ENCODE measurements around the gene IGF1R.

IGF1R gene

GRCh38 chr15:98965597-98965996, 317.3 kb downstream of the IGF1R start:
- DNase-seq = peak in 1 of 42 donors; percentile 4
- intact Hi-C loops (cut with DNase I) = loop anchor here (10.0 kb wide), 1 partner anchor 89 kb away; no protein-coding TSS in a partner anchor

GRCh38 chr15:98966091-98966787, 317.9 kb downstream of the IGF1R start:
- intact Hi-C loops (cut with DNase I) = loop anchor here (10.0 kb wide), 1 partner anchor 89 kb away; no protein-coding TSS in a partner anchor
- DNase-seq = peak in 2 of 42 donors; percentile 5 to 31

- no peak for DNase-seq
- intact Hi-C loops (cut with DNase I) = loop anchor here (10.0 kb wide), 1 partner anchor 88 kb away; no protein-coding TSS in a partner anchor
Measured at GRCh38 chr15:98967096-98967495, 318.8 kb downstream of the IGF1R start.

GRCh38 chr15:98967916-98968315, 319.6 kb downstream of the IGF1R start:
- intact Hi-C loops (cut with DNase I) = loop anchor here (10.0 kb wide), 1 partner anchor 87 kb away; no protein-coding TSS in a partner anchor
- no peak for DNase-seq

GRCh38 chr15:98968576-98968975, 320.2 kb downstream of the IGF1R start:
- intact Hi-C loops (cut with DNase I) = loop anchor here (10.0 kb wide), 1 partner anchor 86 kb away; no protein-coding TSS in a partner anchor
- DNase-seq = peak in 1 of 42 donors; percentile 4

GRCh38 chr15:98969126-98969735, 320.9 kb downstream of the IGF1R start:
- intact Hi-C loops (cut with DNase I) = loop anchor here (10.0 kb wide), 1 partner anchor 86 kb away; no protein-coding TSS in a partner anchor
- DNase-seq = peak in 1 of 42 donors; percentile 7

GRCh38 chr15:98970799-98971198, 322.5 kb downstream of the IGF1R start:
- DNase-seq = no peak
- intact Hi-C loops (cut with DNase I) = no loop called here

- intact Hi-C loops (cut with DNase I) = no loop called here
- no peak for DNase-seq
Measured at GRCh38 chr15:98976500-98976899, 328.2 kb downstream of the IGF1R start.

GRCh38 chr15:98977441-98977840, 329.1 kb downstream of the IGF1R start:
- no peak for DNase-seq
- intact Hi-C loops (cut with DNase I) = no loop called here

- DNase-seq = no peak
- intact Hi-C loops (cut with DNase I) = no loop called here
Measured at GRCh38 chr15:98978153-98978552, 329.8 kb downstream of the IGF1R start.

- no peak for DNase-seq
- intact Hi-C loops (cut with DNase I) = no loop called here
Measured at GRCh38 chr15:98980899-98981228, 332.5 kb downstream of the IGF1R start.

- DNase-seq = no peak
- intact Hi-C loops (cut with DNase I) = no loop called here
Measured at GRCh38 chr15:98981851-98982722, 333.7 kb downstream of the IGF1R start.

- intact Hi-C loops (cut with DNase I) = no loop called here
- peak in 3 of 42 donors; percentile 19 to 52 (median 21) for DNase-seq
Measured at GRCh38 chr15:98983334-98983733, 335.0 kb downstream of the IGF1R start.

- intact Hi-C loops (cut with DNase I) = no loop called here
- DNase-seq = no peak
Measured at GRCh38 chr15:98986281-98986680, 337.9 kb downstream of the IGF1R start.

- DNase-seq = no peak
- intact Hi-C loops (cut with DNase I) = no loop called here
Measured at GRCh38 chr15:98994892-98995291, 346.6 kb downstream of the IGF1R start.

GRCh38 chr15:98996169-98996568, 347.8 kb downstream of the IGF1R start:
- DNase-seq = no peak
- intact Hi-C loops (cut with DNase I) = no loop called here

GRCh38 chr15:98996624-98997023, 348.3 kb downstream of the IGF1R start:
- DNase-seq = no peak
- intact Hi-C loops (cut with DNase I) = no loop called here

- no peak for DNase-seq
- intact Hi-C loops (cut with DNase I) = no loop called here
Measured at GRCh38 chr15:98997312-98997711, 349.0 kb downstream of the IGF1R start.

- intact Hi-C loops (cut with DNase I) = no loop called here
Measured at GRCh38 chr15:98997755-98998154, 349.4 kb downstream of the IGF1R start.

GRCh38 chr15:98998279-98998678, 349.9 kb downstream of the IGF1R start:
- DNase-seq = no peak
- intact Hi-C loops (cut with DNase I) = no loop called here

More at GRCh38 chr15:98997755-98998154, 349.4 kb downstream of the IGF1R start:
- DNase-seq = no peak
